Measurements from ENCODE around the gene TCF23. TPM values are rescaled to one million over a fixed set of nuclear protein-coding genes. Genes with fewer than 3 reads are reported as not detected.
"Not testable (repeated sequence)": the region's sequence is repeated elsewhere in the genome, so short reads cannot be mapped to it uniquely, and the experiment has no call there.

TCF23 gene
- total RNA-seq, 1 donor from 2014 or later = not detected

DNA sequence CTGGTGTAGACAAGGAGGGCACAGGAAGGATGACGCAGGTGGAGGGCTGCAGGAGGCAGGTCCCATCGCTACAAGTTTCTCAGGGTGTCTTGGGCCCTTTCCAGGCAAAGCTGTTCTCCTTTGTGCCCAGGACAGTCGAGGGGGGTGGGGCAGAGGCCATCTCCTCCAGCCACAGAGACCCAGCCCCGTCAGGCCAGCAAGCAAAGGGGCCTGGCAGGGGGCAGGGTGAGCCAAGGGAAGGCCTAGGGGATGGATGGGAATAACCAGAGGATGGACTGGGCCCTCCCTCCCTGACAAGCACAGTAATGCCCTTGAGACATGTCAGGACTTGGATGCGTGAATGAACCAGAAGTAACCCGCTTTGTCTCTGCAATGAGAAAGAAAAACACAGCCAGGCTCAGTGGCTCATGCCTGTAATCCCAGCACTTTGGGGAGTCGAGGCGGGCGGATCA lies 6.3 kb downstream of the TCF23 start:
- no peak for DNase-seq

DNA sequence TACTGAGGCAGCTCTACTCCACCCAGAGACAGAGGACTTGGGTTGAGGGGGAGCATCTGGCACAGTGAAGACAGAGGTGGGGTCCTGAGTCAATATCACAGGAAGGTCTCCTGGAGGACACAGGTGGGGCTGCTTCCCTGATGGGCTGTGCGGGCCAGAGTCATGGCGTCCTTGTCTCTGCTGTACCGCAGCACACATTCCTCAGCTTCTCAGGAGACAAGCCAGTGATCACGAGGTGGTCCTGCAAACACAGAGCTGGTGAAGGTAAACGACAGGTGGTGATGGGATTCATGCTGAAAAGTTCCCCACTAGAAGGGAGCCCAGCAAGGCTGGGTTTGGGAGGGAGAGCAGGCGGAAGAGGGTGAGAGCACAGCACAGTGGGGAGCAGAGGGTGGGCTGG lies 9.7 kb downstream of the TCF23 start:
- DNase-seq = no peak

DNA sequence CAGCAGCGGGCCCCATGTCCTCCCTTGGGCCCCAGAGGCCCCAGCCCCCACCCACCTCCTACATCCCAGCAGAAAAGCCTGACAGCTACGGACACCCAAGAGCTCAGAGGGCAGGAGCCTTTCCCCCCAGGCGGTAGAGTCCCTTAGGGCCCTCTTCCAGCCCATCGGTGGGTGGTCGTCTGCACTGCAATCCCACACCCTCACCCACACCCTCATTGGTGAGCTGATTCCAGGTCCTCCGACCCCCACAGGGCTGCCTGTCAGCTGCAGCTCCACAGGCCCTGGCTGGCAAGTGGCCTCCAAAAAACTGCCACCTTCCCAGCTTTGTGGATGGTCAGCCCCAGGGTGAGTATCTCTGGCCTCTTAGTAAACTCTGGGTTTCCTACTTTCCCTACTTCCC lies 10.5 kb downstream of the TCF23 start:
- no peak for DNase-seq

DNA sequence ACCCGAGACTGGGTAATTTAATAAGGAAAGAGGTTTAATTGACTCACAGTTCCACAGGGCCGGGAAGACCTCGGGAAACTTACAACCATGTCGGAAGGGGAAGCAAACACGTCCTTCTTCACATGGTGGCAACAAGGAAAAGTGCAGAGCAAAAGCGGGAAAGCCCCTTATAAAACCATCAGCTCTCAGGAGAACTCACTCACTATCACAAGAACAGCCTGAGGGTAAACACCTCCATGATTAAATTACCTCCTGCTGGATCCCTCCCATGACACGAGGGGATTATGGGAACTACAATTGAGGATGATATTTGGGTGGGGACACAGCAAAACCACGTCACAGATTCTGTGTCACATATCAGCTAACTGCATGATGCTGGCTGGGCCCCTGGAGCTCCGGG lies 11.4 kb downstream of the TCF23 start:
- DNase-seq = no peak

DNA sequence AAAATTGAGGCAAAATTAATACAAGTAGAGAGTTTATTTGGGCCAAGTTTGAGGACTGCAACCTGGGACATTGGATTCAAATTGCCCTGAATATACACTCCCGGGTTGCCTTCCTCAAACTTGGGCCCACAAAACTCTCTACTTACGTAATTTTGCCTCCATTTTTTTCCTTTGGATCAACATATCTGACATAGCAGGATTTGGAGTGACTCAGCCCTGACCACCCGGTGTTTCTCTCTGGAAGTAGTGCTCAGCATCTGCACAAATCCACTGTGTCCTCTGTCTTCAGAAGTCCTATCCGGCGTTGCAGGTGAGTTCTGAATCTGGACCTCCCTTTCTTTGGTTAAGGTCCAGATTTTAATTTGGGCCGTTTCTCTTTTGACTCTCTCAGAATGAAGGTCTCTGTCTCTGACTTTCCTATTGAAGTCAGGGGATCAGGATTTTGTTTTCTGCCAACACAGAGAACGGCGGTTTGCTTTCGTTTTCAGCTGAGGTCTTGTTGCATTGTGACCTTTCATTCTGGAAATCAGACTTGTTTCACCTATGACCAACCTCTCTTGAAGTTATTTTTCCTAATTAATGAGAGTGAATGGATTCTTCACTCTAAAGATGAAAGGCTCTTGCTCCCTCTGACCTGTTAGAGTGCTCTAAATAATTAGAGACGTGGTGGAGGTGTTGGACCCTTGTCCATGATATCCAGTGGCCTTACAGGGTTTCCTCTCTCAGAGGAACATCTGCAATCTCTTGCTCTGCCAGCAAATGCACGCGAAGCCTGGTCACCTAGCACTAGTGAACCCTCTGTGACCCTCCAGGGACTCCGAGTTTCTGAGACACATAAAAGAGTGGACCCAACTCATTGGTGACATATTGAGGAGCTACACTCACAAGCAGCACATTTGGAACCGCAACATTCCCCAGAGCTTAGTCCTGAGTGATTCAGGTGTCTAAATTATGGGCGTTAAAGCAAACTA lies 13.6 kb downstream of the TCF23 start:
- no peak for DNase-seq

DNA sequence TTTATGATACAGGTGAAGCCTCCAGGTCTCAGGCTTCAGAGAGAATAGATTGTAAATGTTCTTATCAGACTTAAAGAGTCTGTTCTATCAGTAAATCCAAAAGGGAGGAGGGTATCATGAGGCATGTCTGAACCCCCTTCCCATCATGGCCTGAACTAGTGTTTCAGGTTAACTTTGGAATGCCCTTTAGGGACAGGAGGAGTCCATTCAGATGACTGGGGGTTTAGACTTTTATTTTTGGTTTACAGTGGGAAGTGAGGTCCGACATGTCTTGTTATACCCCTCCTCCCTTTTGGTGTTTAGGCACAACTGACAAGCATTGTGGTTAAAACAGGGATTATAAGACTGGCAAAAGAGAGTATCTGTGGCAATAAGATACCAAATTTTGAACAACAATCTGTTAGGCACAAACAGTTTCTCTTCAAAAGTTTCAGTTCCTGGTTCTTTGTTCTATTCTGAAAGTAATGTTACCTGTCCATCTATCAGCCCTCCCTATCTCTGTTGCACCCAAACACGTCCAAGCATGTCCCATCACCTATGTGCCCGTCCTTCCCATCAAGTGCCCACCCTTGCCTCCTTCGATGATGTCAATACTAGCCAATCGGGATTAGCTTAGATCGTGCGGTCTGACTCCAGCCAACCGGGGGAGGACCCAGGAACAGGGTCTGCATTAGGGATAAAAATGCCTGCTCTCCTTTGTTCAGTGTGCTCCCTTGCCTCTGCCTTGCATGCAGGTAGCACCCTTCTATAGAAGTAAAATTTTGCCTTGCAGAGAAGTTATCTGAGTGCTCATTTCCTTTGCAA lies 16.4 kb downstream of the TCF23 start:
- DNase-seq = no peak

DNA sequence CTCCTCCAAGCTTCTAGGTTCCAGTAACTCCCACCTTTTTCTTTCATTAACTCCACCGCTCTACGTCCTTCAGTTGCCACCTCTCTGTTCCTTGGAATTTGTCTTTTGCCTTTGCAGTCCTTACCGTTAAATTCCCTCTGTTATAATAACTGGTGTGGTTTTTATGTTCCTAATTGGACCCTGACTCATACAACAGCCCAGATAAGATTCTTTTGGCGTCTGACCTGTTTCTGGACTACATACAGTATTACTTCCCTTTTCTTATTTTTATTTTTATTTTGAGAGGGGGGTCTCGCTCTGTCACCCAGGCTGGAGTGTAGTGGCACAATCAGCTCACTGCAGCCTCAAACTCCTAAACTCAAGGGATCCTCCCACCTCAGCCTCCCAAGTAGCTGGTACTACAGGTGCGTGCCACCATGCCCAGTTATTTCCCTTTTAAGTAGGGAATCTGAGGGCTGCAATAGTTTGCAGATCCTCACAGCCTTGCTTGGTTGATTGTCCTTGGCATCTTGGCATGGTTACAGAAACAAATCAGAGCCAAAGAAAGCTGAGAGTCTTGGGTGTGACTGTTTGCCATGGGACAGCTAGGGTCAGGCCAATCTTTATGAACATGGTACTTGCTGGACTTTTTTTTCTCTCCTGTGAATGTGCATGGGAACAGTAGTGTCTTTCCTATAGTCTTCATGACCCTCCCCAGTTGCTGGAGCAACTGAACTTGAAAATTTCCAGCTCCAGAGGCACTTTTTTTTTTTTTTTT lies 22.0 kb downstream of the TCF23 start:
- DNase-seq = no peak

DNA sequence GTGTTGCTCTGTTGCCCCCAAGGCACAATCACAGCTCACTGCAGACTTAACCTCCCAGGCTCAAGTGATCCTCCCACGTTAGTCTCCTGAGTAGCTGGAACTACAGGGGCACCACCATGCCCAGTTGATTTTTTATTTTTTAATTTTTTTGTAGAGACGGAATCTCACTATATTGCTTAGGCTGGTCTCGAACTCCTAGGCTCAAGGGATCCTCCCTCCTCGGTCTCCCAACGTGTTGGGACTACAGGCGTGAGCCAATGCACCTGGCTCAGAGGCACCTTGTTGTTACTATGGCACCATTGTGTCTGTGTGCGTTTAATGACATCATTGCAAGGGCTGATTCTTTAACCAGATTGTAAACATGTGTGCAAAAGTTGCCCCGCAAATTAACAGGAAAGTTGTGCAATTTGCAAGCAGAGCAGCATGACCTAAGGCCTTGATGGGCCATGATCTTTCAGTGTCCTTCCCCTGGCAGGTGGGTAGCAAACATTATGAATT lies 22.6 kb downstream of the TCF23 start:
- no peak for DNase-seq

DNA sequence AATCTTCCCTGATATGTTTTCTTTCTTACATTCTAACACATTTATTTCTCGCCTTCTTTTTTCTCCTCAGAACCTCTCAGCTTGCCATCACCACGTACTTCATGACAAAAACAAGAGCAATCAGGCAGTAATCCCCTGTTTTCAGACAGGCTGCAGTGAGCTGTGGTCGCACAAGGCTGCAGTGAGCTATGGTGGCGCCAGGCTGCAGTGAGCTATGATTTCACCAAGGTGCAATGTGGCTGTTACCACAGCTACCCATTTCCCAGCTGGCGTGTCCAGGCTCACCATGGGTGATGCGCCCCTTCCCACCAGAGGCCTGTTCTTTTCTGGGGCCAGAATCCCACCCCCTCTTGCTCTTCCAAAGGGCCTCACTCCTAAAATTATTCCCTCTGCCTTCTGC lies 25.8 kb downstream of the TCF23 start:
- no peak for DNase-seq

DNA sequence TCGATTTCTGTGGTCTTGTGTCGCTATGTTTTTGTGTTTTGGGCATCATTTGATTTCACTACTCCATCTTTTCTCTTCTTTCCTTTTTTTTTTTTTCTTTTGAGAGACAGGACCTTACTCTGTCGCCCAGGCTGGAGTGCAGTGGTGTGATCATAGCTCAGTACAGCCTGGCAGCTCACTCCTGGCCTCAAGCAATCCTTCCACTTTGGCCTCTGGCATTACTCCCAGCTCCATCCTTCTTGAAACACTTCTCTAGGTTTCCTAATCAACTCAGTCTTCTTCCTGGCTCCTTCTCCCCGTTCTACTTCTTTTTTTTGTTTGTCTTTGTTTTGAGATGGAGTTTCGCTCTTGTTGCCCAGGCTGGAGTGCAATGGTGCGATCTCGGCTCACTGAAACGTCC lies 26.5 kb downstream of the TCF23 start:
- DNase-seq = no peak

DNA sequence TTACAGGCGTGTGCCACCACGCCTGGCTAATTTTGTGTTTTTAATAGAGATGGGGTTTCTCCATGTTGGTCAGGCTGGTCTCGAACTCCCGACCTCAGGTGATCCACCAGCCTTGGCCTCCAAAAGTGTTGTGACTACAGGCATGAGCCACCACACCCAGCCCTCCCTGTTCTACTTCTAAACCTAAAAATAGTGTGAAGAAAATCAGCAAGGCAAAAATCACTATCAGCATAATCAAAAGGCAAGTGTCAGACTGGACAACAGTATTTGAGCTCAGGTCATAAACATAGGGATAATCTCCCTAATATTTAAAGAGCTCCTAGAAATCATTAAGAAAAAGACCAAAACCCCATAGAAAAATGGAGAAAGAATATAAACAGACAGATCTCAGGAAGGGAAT lies 27.0 kb downstream of the TCF23 start:
- DNase-seq = not testable (repeated sequence)

DNA sequence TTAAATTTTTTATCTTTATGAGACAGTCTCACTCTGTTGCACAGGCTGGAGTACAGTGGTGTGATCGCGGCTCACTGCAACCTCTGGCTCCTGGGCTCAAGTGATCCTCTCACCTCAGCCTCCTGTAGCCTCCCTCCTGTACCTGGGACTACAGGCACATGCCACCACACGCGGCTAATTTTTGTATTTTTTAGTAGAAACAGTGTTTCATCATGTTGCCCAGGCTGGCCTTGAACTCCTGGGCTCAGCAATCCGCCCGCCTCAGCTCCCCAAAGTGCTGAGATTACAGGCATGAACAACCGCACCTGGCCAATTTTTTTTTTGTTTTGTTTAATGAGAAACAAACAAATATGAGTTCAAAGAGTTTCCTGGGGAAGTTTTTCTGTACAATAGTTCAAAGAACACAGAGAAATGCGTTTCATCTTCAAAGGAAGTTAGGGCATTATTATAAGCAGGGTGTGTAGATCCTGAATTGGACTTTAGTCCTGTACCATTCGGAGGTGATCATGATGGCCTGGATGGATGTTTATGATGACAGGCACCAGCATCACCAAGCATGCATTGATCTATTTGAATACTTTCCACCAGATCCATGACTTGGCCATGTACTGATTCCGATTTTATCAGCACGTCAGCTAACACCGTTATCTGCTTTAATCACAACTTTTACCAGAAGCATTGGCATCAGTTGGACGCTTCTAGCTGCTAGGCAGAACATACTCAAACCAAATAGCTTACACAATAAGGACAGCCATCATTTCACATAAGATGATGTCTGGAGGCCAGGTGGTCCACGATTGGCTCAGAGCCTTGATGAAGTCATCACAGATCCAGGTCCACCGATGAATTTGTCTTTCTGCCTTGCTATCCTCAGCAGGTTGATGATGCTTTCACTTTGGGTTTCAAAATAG lies 28.9 kb downstream of the TCF23 start:
- no peak for DNase-seq

DNA sequence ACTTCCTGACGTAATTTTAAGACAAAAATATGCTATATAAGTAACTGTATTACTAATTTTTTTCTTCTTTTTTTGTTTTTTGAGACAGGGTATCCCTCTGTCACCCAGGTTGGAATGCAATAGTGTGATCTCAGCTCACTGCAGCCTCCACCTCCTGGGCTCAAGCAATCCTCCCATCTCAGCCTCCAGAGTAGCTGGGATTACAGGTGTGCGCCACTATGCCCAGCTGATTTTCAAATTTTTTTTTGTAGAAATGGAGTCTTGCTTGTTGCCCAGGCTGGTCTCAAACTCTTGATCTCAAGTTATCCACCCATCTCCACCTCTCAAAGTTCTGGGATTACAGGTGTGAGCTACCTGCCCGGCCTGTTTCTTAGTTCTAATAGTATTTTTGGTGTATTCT lies 29.7 kb downstream of the TCF23 start:
- DNase-seq = no peak

DNA sequence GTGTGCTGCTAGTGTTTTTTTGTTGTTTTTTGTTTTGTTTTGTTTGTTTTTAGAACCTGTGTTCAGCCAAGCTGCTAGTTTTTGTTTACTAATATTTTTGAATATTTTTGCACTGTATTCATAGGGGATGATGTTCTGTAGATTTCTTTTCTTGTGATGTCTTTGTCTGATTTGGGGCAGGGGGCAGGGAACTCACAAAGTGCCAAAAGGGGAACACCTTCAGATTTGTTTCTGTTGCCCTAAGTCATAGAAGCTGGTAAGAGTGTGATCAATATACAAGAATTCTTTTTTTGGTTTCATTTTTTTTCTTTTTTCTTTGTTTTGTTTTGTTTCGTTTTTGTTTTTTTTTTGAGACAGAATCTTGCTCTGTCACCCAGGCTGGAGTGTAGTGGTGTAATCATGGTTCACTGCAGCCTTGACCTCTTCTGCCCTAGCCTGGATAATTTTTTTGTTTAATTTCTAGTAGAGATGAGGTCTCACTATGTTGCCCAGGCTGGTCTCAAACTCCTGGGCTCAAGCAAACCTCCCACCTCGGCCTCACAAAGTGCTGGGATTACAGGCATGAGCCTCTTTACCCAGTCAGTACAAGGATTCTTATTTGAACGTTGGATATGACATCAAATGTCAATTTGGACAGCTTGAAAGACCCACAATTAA lies 30.7 kb downstream of the TCF23 start:
- DNase-seq = no peak

DNA sequence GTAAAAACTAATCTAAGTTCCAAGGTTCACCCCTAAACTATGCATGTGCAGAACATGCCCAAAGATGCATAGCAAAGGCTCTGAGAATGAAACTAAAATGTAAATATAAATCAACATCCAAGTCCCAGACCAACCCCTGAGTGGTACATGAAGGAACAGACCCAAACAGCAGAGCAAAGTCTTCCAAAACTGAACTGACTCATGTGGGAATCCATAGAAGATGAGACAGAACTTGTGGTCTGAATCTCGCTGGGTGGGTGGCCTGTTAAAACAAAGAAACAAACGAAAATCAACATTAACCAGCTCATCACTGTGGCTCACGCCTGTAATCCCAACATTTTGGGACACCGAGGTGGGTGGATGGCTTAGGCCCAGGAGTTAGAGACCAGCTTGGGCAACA lies 33.5 kb downstream of the TCF23 start:
- DNase-seq = no peak

DNA sequence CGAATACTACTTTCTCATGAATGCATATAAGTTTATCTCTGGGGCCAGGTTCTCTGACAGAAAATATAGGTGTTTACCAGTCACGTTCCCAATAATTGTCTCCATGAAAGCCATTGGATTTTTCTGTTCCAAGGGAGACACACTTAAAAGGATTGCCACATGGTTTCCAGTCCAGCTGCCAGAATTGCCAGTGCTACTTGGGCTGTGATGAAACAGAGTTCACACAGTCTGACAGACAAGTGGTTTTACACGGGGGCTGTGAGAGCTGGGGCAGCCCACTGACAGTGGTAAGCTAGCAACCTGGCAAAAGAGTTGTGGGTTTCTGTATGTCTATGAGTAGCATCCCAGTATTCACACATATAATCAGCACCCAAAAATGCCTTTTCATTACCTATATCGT lies 35.3 kb downstream of the TCF23 start:
- DNase-seq = no peak

DNA sequence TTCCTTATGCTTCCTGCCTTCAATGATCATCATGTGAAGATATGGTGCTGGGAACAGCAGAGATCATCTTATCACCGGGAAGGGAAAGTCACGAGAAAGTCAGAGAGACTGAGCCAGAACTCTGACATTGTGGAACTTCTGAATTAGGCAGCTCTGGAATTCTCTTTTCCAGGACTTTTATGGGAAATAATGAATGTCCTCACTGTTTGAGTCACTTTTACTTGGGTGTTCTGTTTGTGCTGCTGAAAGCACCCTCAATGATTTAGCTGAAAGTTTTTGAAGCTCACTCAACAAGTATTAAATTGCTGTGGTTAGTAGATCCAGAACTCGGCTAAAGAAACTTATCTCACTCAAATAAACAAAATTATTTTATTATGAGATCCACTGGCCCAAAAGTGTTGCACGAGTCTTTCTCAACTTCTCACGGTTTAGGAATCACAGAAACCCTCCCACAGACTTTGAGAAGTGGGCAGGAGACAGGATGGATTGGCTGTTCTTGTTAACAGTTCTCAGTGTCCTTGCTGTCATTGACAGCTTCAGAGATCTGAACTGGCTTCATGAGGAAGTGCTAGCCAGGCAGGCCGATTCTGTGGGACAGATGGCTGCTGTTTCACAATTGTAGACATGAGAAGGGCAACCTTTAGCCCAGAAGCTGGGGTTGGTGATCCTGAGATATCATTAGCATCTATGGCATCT lies 36.7 kb downstream of the TCF23 start:
- DNase-seq = no peak

DNA sequence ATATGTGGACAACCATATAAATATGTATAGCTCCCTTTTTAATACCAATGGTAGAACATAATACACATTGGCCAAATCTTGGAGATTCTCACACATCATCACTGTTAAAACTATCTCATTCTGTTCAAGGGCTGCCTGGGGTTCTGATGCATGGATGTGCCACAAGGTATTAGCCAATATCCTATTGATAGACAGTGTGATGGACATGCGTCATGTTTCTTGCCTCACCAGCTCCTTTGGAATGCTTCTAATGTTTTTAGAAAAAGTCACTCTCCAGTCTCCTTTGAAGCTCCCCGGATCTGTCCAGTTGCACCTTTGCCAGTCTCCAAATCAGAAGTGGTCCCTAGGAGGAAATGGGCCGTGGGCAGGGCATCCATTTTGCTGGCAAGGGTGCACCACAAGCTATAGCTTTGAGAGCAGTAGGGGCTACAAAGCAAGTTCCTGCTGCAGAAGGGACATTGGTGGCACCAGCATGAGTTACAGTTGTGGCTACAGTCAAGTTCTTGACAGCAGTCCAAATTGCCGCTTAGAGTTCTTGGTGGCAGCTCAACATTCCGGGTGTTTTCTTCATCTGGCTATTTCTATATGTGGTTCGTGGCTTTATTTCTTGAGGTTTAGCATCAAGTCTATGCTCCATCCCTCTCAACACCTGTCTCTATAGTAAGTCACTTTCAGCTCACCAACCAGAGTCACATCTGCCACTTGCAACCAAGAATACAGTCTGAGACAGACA lies 38.0 kb downstream of the TCF23 start:
- no peak for DNase-seq

DNA sequence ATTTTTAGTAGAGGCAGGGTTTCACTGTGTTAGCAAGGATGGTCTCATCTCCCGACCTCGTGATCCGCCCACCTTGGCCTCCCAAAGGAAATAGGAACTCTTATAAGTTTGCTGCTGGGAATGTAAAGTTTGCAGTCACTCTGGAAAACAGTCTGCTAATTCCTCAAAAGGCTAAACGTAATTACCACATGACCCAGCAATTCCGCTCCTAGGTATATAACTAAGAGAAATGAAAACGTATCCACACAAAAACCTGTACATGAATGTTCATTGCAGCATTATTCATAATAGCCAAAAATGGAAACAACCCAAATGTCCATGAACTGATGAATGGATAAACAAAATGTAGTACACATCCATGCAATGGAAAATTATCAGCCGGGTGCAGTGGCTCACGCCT lies 41.2 kb downstream of the TCF23 start:
- DNase-seq = no peak

Data from dermis blood vessel endothelial cell (primary cell).